H9 (cell line): ENCODE results near the gene BICRAL. TPM values are rescaled to one million over a fixed set of nuclear protein-coding genes. Genes with fewer than 3 reads are reported as not detected.

Experiments
- DNase-seq: peaks from one replicate; pipeline ENCODE4 v3.0.0-alpha.2; 2017
- H2AFZ ChIP-seq: one replicate; pipeline ENCODE4 v1.6.1; 2013; ENCODE audit warnings: mild to moderate bottlenecking, low read length, control low read depth, moderate library complexity
- H2AK5ac ChIP-seq: 2 replicates; pipeline ENCODE4 v1.6.1; 2013; ENCODE audit warnings: low read length, control low read depth, mixed read lengths; ENCODE audit not compliant: insufficient read length
- H2BK120ac ChIP-seq: one replicate; pipeline ENCODE4 v1.6.1; 2013; ENCODE audit warnings: low read depth, mild to moderate bottlenecking, low read length, control low read depth, inconsistent platforms; ENCODE audit not compliant: poor library complexity, severe bottlenecking
- H2BK12ac ChIP-seq: 2 replicates; pipeline ENCODE4 v1.6.1; 2013; ENCODE audit warnings: low read length, control low read depth, mixed read lengths, low read depth; ENCODE audit not compliant: insufficient read length
- H2BK15ac ChIP-seq: 2 replicates; pipeline ENCODE4 v1.6.1; 2013; ENCODE audit warnings: low read depth, low read length, control low read depth
- H2BK20ac ChIP-seq: one replicate; pipeline ENCODE4 v1.6.1; 2013; ENCODE audit warnings: low read depth, mild to moderate bottlenecking, low read length, control low read depth, inconsistent platforms; ENCODE audit not compliant: poor library complexity, severe bottlenecking
- H2BK5ac ChIP-seq: 2 replicates; pipeline ENCODE4 v1.6.1; 2013; ENCODE audit warnings: low read length, control low read depth, mixed read lengths; ENCODE audit not compliant: insufficient read length
- H3K14ac ChIP-seq: 2 replicates; pipeline ENCODE4 v1.6.1; 2013; ENCODE audit warnings: low read length, control low read depth; ENCODE audit not compliant: insufficient read depth
- H3K18ac ChIP-seq: 2 replicates; pipeline ENCODE4 v1.6.1; 2013; ENCODE audit warnings: low read depth, mild to moderate bottlenecking, mixed read lengths, low read length, control low read depth; ENCODE audit not compliant: insufficient read length
- H3K23ac ChIP-seq: 2 replicates; pipeline ENCODE4 v1.6.1; 2013; ENCODE audit warnings: low read length, control low read depth, mixed read lengths, low read depth; ENCODE audit not compliant: insufficient read length
- H3K23me2 ChIP-seq: 2 replicates; pipeline ENCODE4 v1.6.1; 2013; ENCODE audit warnings: low read depth, mild to moderate bottlenecking, mixed read lengths, low read length, control low read depth; ENCODE audit not compliant: insufficient read length, poor library complexity, severe bottlenecking
- H3K27ac ChIP-seq: 2 replicates; pipeline ENCODE4 v1.5.1; 2013; ENCODE audit warnings: low read length, control low read depth, mixed read lengths, low read depth; ENCODE audit not compliant: insufficient read length
- H3K27me3 ChIP-seq: 2 replicates; pipeline ENCODE4 v1.6.1; 2013; ENCODE audit warnings: low read length, control low read depth, inconsistent platforms; ENCODE audit not compliant: insufficient read depth
- H3K4ac ChIP-seq: 2 replicates; pipeline ENCODE4 v1.6.1; 2013; ENCODE audit warnings: low read depth, mild to moderate bottlenecking, control low read depth, inconsistent platforms, low read length, moderate library complexity
- H3K4me1 ChIP-seq: 2 replicates; pipeline ENCODE4 v1.6.1; 2013; ENCODE audit warnings: low read length, control low read depth, inconsistent platforms; ENCODE audit not compliant: insufficient read depth
- H3K4me2 ChIP-seq: 2 replicates; pipeline ENCODE4 v1.6.1; 2013; ENCODE audit warnings: low read length, control low read depth, mixed read lengths; ENCODE audit not compliant: insufficient read length, insufficient read depth
- H3K56ac ChIP-seq: 2 replicates; pipeline ENCODE4 v1.6.1; 2013; ENCODE audit warnings: low read depth, mild to moderate bottlenecking, mixed read lengths, low read length, control low read depth; ENCODE audit not compliant: insufficient read length
- H3K79me1 ChIP-seq: 2 replicates; pipeline ENCODE4 v1.6.1; 2013; ENCODE audit warnings: low read depth, mild to moderate bottlenecking, moderate library complexity, low read length, control low read depth, inconsistent platforms; ENCODE audit not compliant: insufficient read depth, poor library complexity, severe bottlenecking
- H3K79me2 ChIP-seq: 2 replicates; pipeline ENCODE4 v1.6.1; 2013; ENCODE audit warnings: low read length, control low read depth, inconsistent platforms; ENCODE audit not compliant: insufficient read depth
- H3K9ac ChIP-seq: 2 replicates; pipeline ENCODE4 v1.6.1; 2013; ENCODE audit warnings: low read length, control low read depth, mixed read lengths; ENCODE audit not compliant: insufficient read length; ENCODE audit errors: extremely low read depth
- H3K9me3 ChIP-seq: one replicate; pipeline ENCODE4 v1.6.1; 2013; ENCODE audit warnings: low read depth, low read length, inconsistent platforms; ENCODE audit not compliant: control insufficient read depth
- H3T11ph ChIP-seq: one replicate; pipeline ENCODE4 v1.6.1; 2013; ENCODE audit warnings: mild to moderate bottlenecking, low read length, control low read depth, inconsistent platforms
- H4K20me1 ChIP-seq: one replicate; pipeline ENCODE4 v1.6.1; 2013; ENCODE audit not compliant: control insufficient read depth, insufficient read length, insufficient read depth
- H4K5ac ChIP-seq: 2 replicates; pipeline ENCODE4 v1.6.1; 2013; ENCODE audit warnings: low read depth, mild to moderate bottlenecking, mixed read lengths, low read length, control low read depth; ENCODE audit not compliant: insufficient read length
- H4K8ac ChIP-seq: replicated peaks from 2 replicates; pipeline ENCODE4 v1.6.1; 2013; ENCODE audit warnings: low read length, control low read depth, mixed read lengths, low read depth; ENCODE audit not compliant: insufficient read length
- H4K91ac ChIP-seq: 2 replicates; pipeline ENCODE4 v1.6.1; 2013; ENCODE audit warnings: low read depth, mild to moderate bottlenecking, moderate library complexity, mixed read lengths, low read length, control low read depth; ENCODE audit not compliant: insufficient read length
- H3K27ac Mint-ChIP-seq, 3 experiments: 2 replicates in 2 of 3; 3 replicates in 1 of 3; pipeline ENCODE4 v1.8.0; 2020 to 2021; ENCODE audit warnings: mixed read lengths in 3 of 3, mild to moderate bottlenecking in 1 of 3, moderate library complexity in 1 of 3
- H3K27me3 Mint-ChIP-seq: 2 replicates; pipeline ENCODE4 v1.8.0; 2021; ENCODE audit warnings: low read depth, mild to moderate bottlenecking, moderate library complexity, mixed read lengths
- H3K36me3 Mint-ChIP-seq, 3 experiments: 2 replicates in 2 of 3; 3 replicates in 1 of 3; pipeline ENCODE4 v1.8.0; 2020 to 2021; ENCODE audit warnings: low read depth in 3 of 3, mixed read lengths in 3 of 3; ENCODE audit not compliant: insufficient read depth in 1 of 3
- H3K4me1 Mint-ChIP-seq, 2 experiments: 2 replicates each; pipeline ENCODE4 v1.8.0; 2020; ENCODE audit warnings: mixed read lengths in 2 of 2
- H3K4me3 Mint-ChIP-seq, 2 experiments: 2 replicates in 1 of 2; 3 replicates in 1 of 2; pipeline ENCODE4 v1.8.0; 2020 to 2021; ENCODE audit warnings: mild to moderate bottlenecking in 2 of 2, mixed read lengths in 2 of 2, moderate library complexity in 1 of 2
- H3K9me3 Mint-ChIP-seq, 2 experiments: 2 replicates in 1 of 2; 3 replicates in 1 of 2; pipeline ENCODE4 v1.8.0; 2020; ENCODE audit warnings: mild to moderate bottlenecking in 2 of 2, mixed read lengths in 2 of 2, moderate library complexity in 1 of 2
- CTCF ChIP-seq: fragments of 200-600 bp; sonication (generic); conservative IDR thresholded peaks from 3 replicates; pipeline ENCODE4 v1.8.0; 2021; ENCODE audit warnings: antibody characterized with exemption, mild to moderate bottlenecking
- WGBS: extraction: QIAGEN DNeasy Blood & Tissue Kit; methylation state at CpG from one replicate; pipeline ENCODE4 v1.1.7; 2013; ENCODE audit warnings: missing lambda C conversion rate, low lambda C conversion rate, mixed read lengths; ENCODE audit not compliant: insufficient read length; ENCODE audit errors: extremely low coverage; 5-methylcytosine and 5-hydroxymethylcytosine counted together
- total RNA-seq: library from RNA; stranded (reverse); gene quantifications from 2 replicates; pipeline ENCODE4 v1.2.1, GENCODE V29; 2021

BICRAL gene
- total RNA-seq, 1 experiment from 2014 or later = 9.8 TPM

DNA sequence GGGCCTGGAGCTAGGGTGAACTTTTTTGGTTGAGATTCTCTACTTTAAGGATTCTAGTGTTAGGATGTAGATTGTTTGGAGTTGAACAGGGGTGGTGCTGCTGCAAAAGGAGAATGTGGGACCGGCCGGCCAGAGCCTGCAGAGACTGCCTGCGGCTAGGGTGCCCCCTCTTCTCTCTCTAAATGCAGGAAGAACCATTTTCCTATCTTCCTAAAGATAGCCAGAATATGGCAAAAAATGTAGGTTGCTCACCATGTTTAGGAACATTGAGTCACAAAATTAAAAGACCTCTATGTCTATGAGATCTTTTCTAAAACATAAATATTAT lies 39.5 kb downstream of the BICRAL start:
- Histone ChIP-seq H4K5ac (no peak overlapping the region), H3K23me2 (no peaks in the 10 kb centered on the region), H3K23ac (no peak overlapping the region), H3K4me2 (no peak overlapping the region), H4K8ac (no peak overlapping the region), H2BK20ac (no peak overlapping the region), H3K27ac (no peak overlapping the region), H2BK15ac (no peak overlapping the region), H3K9ac (no peak overlapping the region), H4K20me1 (no peaks in the 10 kb centered on the region), H3K4ac (no peak overlapping the region), H3K18ac (no peak overlapping the region), H3K14ac (no peak overlapping the region), H3K56ac (no peak overlapping the region), H2AFZ (no peak overlapping the region), H2BK5ac (no peak overlapping the region), H2BK12ac (no peak overlapping the region), H3T11ph (no peak overlapping the region), H3K79me2 (no peaks in the 10 kb centered on the region), H3K4me1 (peaks cover 5% of the 10 kb centered on the region; the same call in 1 of the 2 replicates), H3K79me1 (no peaks in the 10 kb centered on the region), H2BK120ac (no peak overlapping the region), H4K91ac (no peak overlapping the region), H3K27me3 (no peaks in the 10 kb centered on the region), H3K9me3 (no peaks in the 10 kb centered on the region), H2AK5ac (no peak overlapping the region)
- no peaks in the 10 kb centered on the region for H3K9me3 Mint-ChIP-seq
- peak overlapping the region in 1 of 2 experiments; percentile 21; a peak in 2 of 5 replicates for H3K4me3 Mint-ChIP-seq
- TF ChIP-seq CTCF = no peak
- H3K36me3 Mint-ChIP-seq = peaks cover 0 to 14% (median 3%) of the 10 kb centered on the region in 3 experiments; a peak in 4 of 7 replicates
- no peaks in the 10 kb centered on the region for H3K27me3 Mint-ChIP-seq
- peaks cover 33 to 35% of the 10 kb centered on the region in 2 experiments for H3K4me1 Mint-ChIP-seq
- WGBS = no CpG with 5 or more reads among the region's 3 CpGs
- peak overlapping the region; percentile 58 to 87 (median 65); a peak in 3 of 7 replicates for H3K27ac Mint-ChIP-seq
- no peak for DNase-seq
